GM12873 (cell line): ENCODE measurements around the gene ZPR1.

ENCODE experiments used
- TF ChIP-seq, protein P1 (sequence below): IDR thresholded peaks from 2 replicates; pipeline ENCODE4 v1.5.1; 2012; ENCODE audit warnings: low read depth, mild to moderate bottlenecking, moderate library complexity, low read length, control low read depth; ENCODE audit not compliant: insufficient read depth; ENCODE audit errors: missing control alignments

The ZPR1 gene

DNA sequence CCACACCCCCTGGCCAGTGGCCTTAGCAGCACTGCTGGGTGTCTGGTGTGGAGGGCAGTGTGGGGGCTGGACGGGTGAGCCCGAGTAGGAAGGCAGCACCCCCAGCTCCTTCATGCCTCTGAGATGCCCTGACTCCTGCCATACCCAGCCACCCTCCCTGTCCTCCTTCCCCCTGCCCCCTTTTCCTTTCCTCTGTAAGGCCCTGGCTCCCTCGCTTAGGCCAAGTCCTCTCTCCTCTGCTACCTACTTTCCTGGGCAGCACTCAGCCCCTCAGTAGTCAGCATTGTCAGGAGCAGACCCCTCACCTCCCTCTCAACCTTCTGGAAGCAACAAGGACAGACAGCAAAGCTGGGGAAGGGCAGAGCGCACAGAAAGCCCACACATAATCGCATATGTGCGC is 63.0 kb downstream of the ZPR1 start:
- TF ChIP-seq, protein P1, sequence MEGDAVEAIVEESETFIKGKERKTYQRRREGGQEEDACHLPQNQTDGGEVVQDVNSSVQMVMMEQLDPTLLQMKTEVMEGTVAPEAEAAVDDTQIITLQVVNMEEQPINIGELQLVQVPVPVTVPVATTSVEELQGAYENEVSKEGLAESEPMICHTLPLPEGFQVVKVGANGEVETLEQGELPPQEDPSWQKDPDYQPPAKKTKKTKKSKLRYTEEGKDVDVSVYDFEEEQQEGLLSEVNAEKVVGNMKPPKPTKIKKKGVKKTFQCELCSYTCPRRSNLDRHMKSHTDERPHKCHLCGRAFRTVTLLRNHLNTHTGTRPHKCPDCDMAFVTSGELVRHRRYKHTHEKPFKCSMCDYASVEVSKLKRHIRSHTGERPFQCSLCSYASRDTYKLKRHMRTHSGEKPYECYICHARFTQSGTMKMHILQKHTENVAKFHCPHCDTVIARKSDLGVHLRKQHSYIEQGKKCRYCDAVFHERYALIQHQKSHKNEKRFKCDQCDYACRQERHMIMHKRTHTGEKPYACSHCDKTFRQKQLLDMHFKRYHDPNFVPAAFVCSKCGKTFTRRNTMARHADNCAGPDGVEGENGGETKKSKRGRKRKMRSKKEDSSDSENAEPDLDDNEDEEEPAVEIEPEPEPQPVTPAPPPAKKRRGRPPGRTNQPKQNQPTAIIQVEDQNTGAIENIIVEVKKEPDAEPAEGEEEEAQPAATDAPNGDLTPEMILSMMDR, result no peak
